ENCODE measurements around the gene IRF2BP1. TPM values are rescaled to one million over a fixed set of nuclear protein-coding genes. Genes with fewer than 3 reads are reported as not detected.
"Not testable (repeated sequence)": the region's sequence is repeated elsewhere in the genome, so short reads cannot be mapped to it uniquely, and the experiment has no call there.

IRF2BP1 gene
- total RNA-seq, 2 donors from 2014 or later: 22.8 to 25.0 TPM

GRCh38 chr19:45906221-45906620 is 20.3 kb upstream of the IRF2BP1 start:
- DNase-seq: no peak
- no peak for ATAC-seq
- intact Hi-C loops (cut with DNase I, micrococcal nuclease): no loop called here

- DNase-seq (no peak), ATAC-seq (no peak)
- intact Hi-C loops (cut with DNase I, micrococcal nuclease): no loop called here
These were observed 19.1 kb upstream of the IRF2BP1 start for GRCh38 chr19:45905011-45905410.

GRCh38 chr19:45902651-45903625 is 17.0 kb upstream of the IRF2BP1 start:
- intact Hi-C loops (cut with DNase I, micrococcal nuclease): no loop called here
- DNase-seq: peak; percentile 97 to 99
- ATAC-seq: peak; percentile 92

GRCh38 chr19:45901912-45902650 is 16.1 kb upstream of the IRF2BP1 start, which contains the start of gene MYPOP:
Gene MYPOP (minus strand): TSS chr19:45902613. CDS start chr19:45901773, 840 bp downstream.
- DNase-seq (peak in 1 of 2 donors; percentile 29), ATAC-seq (no peak)
- intact Hi-C loops (cut with DNase I, micrococcal nuclease): no loop called here

GRCh38 chr19:45901432-45901911 is 15.5 kb upstream of the IRF2BP1 start:
- intact Hi-C loops (cut with DNase I, micrococcal nuclease): no loop called here
- ATAC-seq: no peak
- peak in 1 of 2 donors; percentile 59 for DNase-seq

- intact Hi-C loops (cut with DNase I, micrococcal nuclease): no loop called here
- ATAC-seq (no peak), DNase-seq (no peak)
These were observed 14.9 kb upstream of the IRF2BP1 start for GRCh38 chr19:45900738-45901431.

- DNase-seq: no peak
- intact Hi-C loops (cut with DNase I, micrococcal nuclease): no loop called here
- no peak for ATAC-seq
These were observed 14.1 kb upstream of the IRF2BP1 start for GRCh38 chr19:45899919-45900589.

- no peak for ATAC-seq
- no peak for DNase-seq
- intact Hi-C loops (cut with DNase I, micrococcal nuclease): no loop called here
These were observed 13.3 kb upstream of the IRF2BP1 start for GRCh38 chr19:45899253-45899652.

- DNase-seq: no peak
- ATAC-seq: no peak
- intact Hi-C loops (cut with DNase I, micrococcal nuclease): no loop called here
These were observed 11.4 kb upstream of the IRF2BP1 start for GRCh38 chr19:45897261-45897812.

- DNase-seq; ATAC-seq; intact Hi-C loops (cut with DNase I, micrococcal nuclease): not testable (repeated sequence)
These were observed 10.2 kb upstream of the IRF2BP1 start for GRCh38 chr19:45895983-45896599.

- ATAC-seq (no peak), DNase-seq (no peak)
- intact Hi-C loops (cut with DNase I, micrococcal nuclease): no loop called here
These were observed 9.6 kb upstream of the IRF2BP1 start for GRCh38 chr19:45895519-45895972.

- DNase-seq: no peak
- intact Hi-C loops (cut with DNase I, micrococcal nuclease): no loop called here
- no peak for ATAC-seq
These were observed 4.9 kb upstream of the IRF2BP1 start for GRCh38 chr19:45890877-45891276.

- intact Hi-C loops (cut with DNase I, micrococcal nuclease): no loop called here
- ATAC-seq (no peak), DNase-seq (no peak)
These were observed 3.4 kb upstream of the IRF2BP1 start for GRCh38 chr19:45889210-45889885.

GRCh38 chr19:45887200-45887710 is 1.3 kb upstream of the IRF2BP1 start:
- intact Hi-C loops (cut with DNase I, micrococcal nuclease): no loop called here
- DNase-seq (no peak), ATAC-seq (no peak)

GRCh38 chr19:45886427-45887199 is 672 bp upstream of the IRF2BP1 start:
- intact Hi-C loops (cut with DNase I, micrococcal nuclease): no loop called here
- DNase-seq (peak; percentile 91 to 92), ATAC-seq (peak; percentile 60)
